Hippocampal formation (tissue), 2 donors: Measurements from ENCODE around the gene AMY1B.
"Not testable (repeated sequence)": the region's sequence is repeated elsewhere in the genome, so short reads cannot be mapped to it uniquely, and the experiment has no call there.

ENCODE experiments used
- DNase-seq, 2 donors: peaks; one replicate each; lab custom pipeline; 2025; lab: John Stamatoyannopoulos, UW

The AMY1B gene

DNA sequence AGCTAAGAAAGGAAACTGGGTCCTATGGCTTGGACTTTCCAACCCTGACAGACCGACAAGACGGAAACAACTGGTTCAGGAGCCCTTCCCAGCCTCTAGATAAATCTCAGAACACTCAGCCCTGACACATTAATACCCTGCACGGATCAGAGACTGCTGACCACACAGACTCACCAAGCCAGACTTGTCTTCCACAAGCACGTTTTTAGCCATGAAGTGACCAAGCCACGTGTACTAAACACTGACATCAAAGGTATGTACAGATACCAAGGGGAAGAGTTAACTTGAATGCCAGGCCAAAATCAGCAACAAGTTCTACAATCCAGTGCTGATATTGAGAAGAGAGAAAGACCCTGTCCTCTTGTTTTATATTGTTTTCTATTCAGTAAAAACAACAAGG is at the start of gene AMY1B:
AMY1B (minus strand) TSS at position 101 of the 400 bp plus-strand sequence. CDS start 571 bp downstream, outside the sequence.
- DNase-seq = not testable (repeated sequence)

DNA sequence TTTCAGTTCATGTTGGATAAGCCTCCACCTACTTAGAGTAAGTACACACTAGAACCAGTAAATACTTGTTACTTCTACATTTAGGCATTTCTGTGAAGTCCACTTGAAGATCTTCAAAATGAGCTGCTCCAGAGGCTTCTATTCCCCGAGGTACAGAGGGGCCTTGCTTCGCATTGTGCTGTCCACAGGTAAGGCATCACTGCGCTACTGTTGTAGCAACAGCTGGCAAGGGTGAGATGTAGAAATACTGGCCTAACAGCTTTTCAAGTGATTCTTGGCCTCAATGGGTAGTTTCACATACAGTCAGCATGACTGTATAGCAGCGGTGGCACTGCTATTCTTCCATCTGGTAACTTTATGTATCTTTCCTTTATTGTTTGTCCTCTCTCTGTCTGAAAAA is 49.0 kb upstream of the AMY1B start:
- not testable (repeated sequence) for DNase-seq

DNA sequence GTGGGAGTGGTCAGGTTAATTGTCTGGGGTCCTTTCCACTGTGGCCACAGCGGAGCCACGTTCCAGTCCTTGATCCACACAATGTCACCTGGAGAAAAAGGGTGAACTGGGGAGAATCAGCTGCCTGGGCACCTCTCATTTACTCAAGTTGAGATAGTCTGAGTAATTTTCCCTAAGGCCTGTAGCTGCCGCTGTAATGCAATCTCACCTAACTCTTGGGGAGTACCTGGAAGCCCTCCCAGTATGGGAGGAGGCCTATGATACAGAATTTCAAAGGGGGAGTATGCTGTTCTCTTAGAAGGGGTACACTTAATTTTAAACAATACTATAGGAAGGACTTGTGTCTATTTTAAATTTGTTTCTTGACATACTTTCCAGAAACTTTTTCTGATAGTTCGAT is 48.4 kb upstream of the AMY1B start:
- DNase-seq = not testable (repeated sequence)

DNA sequence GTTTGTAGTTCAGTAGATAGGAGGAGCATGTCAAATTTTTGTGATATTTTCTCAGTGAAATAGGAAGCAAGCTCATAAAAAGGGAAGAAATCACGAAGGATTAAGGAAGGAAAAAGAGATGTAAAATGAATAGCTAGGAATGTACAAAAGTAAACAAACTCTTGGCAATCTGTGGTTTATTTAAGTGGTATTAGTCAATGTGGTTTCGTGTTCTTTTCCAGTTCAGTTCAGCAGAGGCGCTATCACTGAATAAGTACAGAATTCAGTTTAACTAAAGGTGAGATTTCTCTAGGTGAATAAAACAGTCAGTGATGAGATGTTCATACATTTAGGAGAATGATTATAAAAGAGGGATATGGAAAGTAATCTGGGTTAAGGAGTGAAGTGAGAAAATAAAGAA is 42.0 kb upstream of the AMY1B start:
- DNase-seq = not testable (repeated sequence)

DNA sequence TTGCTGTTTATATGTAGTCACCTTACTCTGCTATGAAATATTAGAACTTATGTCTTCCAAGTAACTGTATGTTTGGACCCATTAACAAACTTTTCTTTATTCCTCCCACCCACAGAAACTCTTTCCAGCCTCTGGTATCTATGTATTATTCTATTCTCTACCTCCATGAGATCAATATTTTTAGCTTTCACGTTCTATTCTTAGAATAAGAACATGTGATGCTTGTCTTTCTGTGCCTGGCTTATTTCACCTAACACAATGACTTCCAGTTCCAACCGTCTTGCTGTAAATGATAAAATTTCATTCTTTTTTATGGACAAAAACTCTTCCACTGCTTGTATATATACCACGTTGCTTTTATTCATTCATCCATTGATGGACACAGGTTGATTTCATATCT is 39.3 kb upstream of the AMY1B start:
- DNase-seq = not testable (repeated sequence)

DNA sequence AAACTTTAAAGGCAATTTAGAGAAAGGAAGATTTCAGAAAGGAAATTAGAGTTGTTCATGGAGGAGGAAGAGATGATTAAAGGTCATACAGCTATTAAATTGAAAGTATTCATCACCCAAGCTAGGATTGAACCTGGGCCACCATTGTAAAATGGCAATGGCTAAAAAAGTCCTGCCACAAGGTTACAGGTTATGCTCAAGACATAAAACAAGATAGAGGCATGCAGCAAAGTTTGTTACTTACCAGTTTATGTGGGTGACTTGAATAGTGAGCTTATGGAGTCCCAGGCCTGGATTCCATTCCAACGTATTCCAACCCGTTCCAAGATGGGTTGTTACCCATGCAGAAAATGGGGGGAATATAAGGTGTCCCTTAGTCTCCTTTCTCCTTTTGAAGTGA is 25.5 kb upstream of the AMY1B start:
- not testable (repeated sequence) for DNase-seq

DNA sequence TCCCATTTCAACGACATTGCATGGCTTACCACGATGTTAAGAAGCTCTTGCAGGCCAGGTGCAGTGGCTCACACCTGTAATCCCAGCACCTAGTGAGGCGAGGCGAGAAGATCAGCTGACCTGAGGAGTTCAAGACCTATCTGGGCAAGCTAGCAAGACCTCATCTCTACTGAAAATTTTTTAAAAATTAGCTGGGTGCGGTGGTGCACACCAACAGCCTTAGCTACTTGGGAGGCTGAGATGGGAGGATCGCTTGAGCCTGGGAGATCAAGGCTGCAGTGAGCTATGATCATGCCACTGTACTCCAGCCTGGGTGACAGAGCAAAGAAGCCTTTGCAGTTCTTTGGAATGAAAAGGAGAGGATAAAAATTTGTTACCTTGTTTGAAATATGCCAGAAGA is 21.4 kb upstream of the AMY1B start:
- DNase-seq = not testable (repeated sequence)

DNA sequence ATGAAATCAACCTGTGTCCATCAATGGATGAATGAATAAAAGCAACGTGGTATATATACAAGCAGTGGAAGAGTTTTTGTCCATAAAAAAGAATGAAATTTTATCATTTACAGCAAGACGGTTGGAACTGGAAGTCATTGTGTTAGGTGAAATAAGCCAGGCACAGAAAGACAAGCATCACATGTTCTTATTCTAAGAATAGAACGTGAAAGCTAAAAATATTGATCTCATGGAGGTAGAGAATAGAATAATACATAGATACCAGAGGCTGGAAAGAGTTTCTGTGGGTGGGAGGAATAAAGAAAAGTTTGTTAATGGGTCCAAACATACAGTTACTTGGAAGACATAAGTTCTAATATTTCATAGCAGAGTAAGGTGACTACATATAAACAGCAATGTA is 14.4 kb upstream of the AMY1B start:
- not testable (repeated sequence) for DNase-seq

DNA sequence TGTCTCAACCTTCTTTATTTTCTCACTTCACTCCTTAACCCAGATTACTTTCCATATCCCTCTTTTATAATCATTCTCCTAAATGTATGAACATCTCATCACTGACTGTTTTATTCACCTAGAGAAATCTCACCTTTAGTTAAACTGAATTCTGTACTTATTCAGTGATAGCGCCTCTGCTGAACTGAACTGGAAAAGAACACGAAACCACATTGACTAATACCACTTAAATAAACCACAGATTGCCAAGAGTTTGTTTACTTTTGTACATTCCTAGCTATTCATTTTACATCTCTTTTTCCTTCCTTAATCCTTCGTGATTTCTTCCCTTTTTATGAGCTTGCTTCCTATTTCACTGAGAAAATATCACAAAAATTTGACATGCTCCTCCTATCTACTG is 11.7 kb upstream of the AMY1B start:
- DNase-seq = not testable (repeated sequence)

DNA sequence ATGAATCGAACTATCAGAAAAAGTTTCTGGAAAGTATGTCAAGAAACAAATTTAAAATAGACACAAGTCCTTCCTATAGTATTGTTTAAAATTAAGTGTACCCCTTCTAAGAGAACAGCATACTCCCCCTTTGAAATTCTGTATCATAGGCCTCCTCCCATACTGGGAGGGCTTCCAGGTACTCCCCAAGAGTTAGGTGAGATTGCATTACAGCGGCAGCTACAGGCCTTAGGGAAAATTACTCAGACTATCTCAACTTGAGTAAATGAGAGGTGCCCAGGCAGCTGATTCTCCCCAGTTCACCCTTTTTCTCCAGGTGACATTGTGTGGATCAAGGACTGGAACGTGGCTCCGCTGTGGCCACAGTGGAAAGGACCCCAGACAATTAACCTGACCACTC is 5.2 kb upstream of the AMY1B start:
- not testable (repeated sequence) for DNase-seq

DNA sequence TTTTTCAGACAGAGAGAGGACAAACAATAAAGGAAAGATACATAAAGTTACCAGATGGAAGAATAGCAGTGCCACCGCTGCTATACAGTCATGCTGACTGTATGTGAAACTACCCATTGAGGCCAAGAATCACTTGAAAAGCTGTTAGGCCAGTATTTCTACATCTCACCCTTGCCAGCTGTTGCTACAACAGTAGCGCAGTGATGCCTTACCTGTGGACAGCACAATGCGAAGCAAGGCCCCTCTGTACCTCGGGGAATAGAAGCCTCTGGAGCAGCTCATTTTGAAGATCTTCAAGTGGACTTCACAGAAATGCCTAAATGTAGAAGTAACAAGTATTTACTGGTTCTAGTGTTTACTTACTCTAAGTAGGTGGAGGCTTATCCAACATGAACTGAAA is 4.7 kb upstream of the AMY1B start:
- not testable (repeated sequence) for DNase-seq

DNA sequence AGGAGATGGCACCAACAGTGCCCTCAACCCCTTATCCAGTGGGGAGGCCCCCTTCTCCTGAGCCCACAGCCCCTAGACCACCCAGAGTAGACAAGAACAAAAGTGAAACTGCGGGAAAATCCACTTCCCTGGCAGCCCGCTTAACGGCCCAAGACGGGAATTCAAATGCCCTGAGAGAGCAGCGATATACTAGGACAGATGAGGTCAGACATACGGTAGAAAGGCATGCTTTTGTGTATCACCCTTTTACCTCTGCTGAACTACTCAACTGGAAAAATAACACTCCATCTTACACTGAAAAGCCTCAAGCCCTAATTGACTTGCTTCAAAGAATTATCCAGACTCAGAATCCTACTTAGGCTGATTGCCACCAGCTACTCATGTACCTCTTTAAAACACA is 1.4 kb upstream of the AMY1B start:
- DNase-seq = not testable (repeated sequence)

DNA sequence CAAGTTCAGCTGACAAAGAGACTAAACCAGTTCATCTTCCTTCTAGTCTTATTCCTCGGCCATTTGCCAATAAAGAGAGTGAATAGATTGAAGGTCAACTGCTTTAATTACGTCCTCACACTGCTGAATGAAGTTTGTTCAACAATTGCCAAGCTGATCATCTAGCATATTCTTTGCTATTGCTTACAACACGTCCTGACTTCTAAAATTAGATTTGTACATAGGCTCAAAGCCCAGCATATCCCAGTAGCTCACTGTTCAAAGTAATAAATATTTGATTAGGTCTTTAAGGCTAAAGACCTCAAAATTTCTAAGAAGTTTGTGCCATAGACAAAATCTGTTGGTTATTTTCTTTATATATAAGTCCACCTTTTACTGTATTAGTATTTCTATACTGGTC is 19.7 kb downstream of the AMY1B start:
- not testable (repeated sequence) for DNase-seq

DNA sequence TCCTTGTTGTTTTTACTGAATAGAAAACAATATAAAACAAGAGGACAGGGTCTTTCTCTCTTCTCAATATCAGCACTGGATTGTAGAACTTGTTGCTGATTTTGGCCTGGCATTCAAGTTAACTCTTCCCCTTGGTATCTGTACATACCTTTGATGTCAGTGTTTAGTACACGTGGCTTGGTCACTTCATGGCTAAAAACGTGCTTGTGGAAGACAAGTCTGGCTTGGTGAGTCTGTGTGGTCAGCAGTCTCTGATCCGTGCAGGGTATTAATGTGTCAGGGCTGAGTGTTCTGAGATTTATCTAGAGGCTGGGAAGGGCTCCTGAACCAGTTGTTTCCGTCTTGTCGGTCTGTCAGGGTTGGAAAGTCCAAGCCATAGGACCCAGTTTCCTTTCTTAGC is 40.5 kb downstream of the AMY1B start, which contains the start of gene AMY1A:
AMY1A (plus strand) TSS at position 301 of the 400 bp plus-strand sequence. CDS start 571 bp downstream, outside the sequence.
- not testable (repeated sequence) for DNase-seq

DNA sequence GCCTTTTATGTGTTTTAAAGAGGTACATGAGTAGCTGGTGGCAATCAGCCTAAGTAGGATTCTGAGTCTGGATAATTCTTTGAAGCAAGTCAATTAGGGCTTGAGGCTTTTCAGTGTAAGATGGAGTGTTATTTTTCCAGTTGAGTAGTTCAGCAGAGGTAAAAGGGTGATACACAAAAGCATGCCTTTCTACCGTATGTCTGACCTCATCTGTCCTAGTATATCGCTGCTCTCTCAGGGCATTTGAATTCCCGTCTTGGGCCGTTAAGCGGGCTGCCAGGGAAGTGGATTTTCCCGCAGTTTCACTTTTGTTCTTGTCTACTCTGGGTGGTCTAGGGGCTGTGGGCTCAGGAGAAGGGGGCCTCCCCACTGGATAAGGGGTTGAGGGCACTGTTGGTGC is 41.9 kb downstream of the AMY1B start:
- DNase-seq = not testable (repeated sequence)

DNA sequence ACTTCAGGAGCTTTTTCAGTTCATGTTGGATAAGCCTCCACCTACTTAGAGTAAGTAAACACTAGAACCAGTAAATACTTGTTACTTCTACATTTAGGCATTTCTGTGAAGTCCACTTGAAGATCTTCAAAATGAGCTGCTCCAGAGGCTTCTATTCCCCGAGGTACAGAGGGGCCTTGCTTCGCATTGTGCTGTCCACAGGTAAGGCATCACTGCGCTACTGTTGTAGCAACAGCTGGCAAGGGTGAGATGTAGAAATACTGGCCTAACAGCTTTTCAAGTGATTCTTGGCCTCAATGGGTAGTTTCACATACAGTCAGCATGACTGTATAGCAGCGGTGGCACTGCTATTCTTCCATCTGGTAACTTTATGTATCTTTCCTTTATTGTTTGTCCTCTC is 45.1 kb downstream of the AMY1B start:
- DNase-seq = not testable (repeated sequence)

DNA sequence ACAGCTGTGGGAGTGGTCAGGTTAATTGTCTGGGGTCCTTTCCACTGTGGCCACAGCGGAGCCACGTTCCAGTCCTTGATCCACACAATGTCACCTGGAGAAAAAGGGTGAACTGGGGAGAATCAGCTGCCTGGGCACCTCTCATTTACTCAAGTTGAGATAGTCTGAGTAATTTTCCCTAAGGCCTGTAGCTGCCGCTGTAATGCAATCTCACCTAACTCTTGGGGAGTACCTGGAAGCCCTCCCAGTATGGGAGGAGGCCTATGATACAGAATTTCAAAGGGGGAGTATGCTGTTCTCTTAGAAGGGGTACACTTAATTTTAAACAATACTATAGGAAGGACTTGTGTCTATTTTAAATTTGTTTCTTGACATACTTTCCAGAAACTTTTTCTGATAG is 45.7 kb downstream of the AMY1B start:
- DNase-seq = not testable (repeated sequence)

DNA sequence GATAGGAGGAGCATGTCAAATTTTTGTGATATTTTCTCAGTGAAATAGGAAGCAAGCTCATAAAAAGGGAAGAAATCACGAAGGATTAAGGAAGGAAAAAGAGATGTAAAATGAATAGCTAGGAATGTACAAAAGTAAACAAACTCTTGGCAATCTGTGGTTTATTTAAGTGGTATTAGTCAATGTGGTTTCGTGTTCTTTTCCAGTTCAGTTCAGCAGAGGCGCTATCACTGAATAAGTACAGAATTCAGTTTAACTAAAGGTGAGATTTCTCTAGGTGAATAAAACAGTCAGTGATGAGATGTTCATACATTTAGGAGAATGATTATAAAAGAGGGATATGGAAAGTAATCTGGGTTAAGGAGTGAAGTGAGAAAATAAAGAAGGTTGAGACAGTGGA is 52.1 kb downstream of the AMY1B start:
- not testable (repeated sequence) for DNase-seq

DNA sequence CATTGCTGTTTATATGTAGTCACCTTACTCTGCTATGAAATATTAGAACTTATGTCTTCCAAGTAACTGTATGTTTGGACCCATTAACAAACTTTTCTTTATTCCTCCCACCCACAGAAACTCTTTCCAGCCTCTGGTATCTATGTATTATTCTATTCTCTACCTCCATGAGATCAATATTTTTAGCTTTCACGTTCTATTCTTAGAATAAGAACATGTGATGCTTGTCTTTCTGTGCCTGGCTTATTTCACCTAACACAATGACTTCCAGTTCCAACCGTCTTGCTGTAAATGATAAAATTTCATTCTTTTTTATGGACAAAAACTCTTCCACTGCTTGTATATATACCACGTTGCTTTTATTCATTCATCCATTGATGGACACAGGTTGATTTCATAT is 54.8 kb downstream of the AMY1B start:
- not testable (repeated sequence) for DNase-seq
